Testis (tissue), 2 donors: ENCODE data around the gene GUCA1A.

Experiments used
- POLR2A ChIP-seq: fragments of 450-650 bp; IDR thresholded peaks from one replicate; pipeline ENCODE4 v1.6.1; 2017; ENCODE audit warnings: antibody characterized with exemption, mild to moderate bottlenecking, moderate library complexity
- TF ChIP-seq, protein P1 (sequence below), 3 experiments: fragments of 450-650 bp in 2 of 3; fragments of 200-600 bp in 1 of 3; sonication (generic) in 1 of 3; IDR thresholded peaks; one replicate each; pipeline ENCODE4 v1.5.1; 2016 to 2019; ENCODE audit warnings: antibody characterized with exemption in 3 of 3, mild to moderate bottlenecking in 2 of 3, moderate library complexity in 1 of 3

DNA sequence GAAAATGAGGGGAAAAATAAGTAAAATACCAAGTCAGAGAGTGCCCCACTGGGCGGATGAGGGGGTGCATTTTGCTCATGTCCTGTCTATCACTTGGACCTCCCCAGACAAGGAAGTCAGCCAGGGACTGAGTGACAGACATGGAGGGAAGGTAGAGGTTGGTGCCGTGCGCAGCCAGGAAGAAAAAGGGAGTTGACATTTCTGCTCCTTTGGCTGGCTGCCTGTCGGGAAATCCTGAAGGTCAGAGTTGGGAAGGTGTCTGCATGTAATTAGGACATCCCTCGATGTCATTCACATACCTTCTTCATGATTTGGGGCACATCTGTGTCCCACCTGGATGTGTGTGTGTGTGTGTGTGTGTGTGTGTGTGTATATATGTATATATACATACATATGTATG lies 8.9 kb downstream of the GUCA1A start:
- TF ChIP-seq, protein P1, sequence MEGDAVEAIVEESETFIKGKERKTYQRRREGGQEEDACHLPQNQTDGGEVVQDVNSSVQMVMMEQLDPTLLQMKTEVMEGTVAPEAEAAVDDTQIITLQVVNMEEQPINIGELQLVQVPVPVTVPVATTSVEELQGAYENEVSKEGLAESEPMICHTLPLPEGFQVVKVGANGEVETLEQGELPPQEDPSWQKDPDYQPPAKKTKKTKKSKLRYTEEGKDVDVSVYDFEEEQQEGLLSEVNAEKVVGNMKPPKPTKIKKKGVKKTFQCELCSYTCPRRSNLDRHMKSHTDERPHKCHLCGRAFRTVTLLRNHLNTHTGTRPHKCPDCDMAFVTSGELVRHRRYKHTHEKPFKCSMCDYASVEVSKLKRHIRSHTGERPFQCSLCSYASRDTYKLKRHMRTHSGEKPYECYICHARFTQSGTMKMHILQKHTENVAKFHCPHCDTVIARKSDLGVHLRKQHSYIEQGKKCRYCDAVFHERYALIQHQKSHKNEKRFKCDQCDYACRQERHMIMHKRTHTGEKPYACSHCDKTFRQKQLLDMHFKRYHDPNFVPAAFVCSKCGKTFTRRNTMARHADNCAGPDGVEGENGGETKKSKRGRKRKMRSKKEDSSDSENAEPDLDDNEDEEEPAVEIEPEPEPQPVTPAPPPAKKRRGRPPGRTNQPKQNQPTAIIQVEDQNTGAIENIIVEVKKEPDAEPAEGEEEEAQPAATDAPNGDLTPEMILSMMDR (IDR thresholded peaks at IDR 0.05) = no peak
- no peak for TF ChIP-seq POLR2A
